Stimulated activated CD4-positive, alpha-beta T cell treated with anti-CD3 and anti-CD28 coated beads, Interleukin-2, amount 100 ng/mL, for 4 hours (primary cell): ENCODE data around the gene ORC5.
"Not testable (repeated sequence)": the region's sequence is repeated elsewhere in the genome, so short reads cannot be mapped to it uniquely, and the experiment has no call there.

ENCODE experiments used
- DNase-seq: peaks from one replicate; pipeline ENCODE4 v3.0.0-alpha.2; 2020; ENCODE audit warnings: low read depth

ORC5 gene

GRCh38 chr7:104185346-104185745 is 22.5 kb downstream of the ORC5 start:
- DNase-seq = no peak

DNA sequence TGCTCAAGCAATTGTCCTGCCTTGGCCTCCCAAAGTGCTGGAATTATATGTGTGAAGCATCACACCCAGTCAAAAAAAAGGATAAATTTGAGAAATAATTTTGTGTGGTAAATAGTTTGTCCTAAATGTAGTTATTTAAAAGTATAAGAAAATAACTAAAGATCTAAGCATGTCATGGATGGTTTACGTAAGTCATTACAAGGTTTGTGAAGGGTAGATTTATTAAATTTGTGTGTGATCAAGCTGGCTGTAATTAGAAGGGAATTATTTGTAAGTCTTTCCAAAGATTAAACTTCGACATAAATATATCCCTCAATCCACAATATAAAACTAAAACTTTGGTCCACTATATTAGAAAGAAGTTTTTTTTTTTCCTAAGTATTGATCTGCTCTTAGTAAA is 28.6 kb downstream of the ORC5 start:
- DNase-seq = no peak

DNA sequence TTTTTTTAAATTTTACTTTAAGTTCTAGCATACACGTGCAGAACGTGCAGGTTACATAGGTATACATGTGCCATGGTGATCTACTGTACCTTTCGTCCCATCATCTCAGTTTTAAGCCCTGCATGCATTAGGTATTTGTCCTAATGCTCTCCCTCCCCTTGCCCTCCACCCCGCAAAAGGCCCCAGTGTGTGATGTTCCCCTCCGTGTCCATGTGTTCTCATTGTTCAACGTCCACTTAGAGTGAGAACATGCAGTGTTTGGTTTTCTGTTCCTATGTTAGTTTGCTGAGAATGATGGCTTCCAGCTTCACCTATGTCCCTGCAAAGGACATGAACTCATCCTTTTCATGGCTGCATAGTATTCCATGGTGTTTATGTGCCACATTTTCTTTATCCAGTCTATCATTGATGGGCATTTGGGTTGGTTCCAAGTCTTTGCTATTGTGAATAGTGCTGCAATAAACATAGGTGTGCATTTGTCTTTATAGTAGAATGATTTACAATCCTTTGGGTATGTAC is 30.2 kb downstream of the ORC5 start:
- not testable (repeated sequence) for DNase-seq

DNA sequence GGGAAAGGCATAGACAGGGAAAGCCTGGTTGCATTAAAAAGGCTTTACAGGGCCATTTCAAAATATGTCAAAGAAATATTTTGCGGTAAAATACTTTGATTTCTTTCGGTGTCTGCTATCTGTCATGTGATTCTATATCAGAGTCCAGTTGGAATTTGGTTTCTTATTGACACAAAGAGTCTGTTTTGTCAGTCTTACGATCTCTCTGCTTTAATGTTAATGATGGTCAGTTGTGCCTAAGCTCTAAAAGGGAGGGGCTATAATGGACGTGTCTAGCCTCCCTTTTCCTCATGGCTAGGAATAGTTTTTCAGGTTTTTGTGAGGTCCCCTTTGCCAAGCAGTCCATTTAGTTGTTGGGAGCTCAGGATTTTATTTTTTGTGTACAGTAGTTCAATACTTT is 31.5 kb downstream of the ORC5 start:
- no peak for DNase-seq

- no peak for DNase-seq
Measured at GRCh38 chr7:104175361-104175984, 32.3 kb downstream of the ORC5 start.

DNA sequence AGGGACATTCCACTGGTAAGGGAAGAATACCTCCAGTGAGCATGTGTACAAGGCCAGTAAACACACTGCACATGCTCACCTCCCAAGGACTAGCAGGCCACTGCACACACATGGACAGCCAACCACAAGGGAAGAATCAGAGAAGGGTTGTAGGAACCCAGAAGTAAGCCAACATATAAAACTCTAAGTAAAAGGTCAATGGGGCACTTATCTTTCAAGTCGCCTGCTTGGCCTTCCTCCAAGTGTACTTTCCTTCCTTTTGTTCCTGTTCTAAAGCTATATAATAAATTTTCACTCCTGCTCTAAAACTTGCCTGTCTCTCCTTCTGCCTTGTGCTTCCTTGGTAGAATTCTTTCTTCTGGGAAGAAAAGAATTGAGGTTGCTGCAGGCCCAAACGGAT is 33.0 kb downstream of the ORC5 start:
- DNase-seq = no peak

DNA sequence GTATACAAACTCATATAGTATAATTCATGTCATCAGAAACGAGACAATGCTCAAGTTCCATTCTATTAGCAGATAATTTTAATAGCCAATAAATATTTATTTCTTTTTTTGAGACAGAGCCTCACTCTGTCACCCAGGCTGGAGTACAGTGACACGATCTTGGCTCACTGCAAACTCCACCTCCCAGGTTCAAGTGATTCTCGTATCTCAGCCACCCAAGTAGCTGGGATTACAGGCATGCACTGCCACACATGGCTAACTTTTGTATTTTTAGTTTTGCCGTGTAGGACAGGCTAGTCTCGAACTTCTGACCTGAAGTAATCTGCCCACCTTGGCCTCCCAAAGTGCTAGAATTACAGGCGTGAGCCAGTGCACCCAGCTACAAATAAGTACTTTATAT is 45.7 kb downstream of the ORC5 start:
- no peak for DNase-seq

DNA sequence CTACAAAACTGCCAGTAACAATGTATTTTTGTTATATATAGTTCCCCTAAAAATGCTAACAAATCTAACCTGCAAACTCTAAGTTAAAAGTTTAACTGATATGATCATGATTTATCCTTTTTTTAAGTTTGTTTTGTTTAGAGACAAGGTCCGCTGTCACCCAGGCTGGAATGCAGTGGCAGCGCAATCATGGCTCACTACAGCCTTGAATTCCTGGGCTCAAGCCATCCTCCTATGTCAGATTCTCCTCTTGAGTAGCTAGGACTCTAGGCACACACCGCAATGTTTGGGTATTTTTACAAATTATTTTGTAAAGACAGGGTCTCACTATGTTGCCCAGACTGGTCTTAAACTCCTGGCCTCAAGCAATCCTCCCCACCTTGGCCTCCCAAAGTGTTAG is 46.6 kb downstream of the ORC5 start:
- no peak for DNase-seq

DNA sequence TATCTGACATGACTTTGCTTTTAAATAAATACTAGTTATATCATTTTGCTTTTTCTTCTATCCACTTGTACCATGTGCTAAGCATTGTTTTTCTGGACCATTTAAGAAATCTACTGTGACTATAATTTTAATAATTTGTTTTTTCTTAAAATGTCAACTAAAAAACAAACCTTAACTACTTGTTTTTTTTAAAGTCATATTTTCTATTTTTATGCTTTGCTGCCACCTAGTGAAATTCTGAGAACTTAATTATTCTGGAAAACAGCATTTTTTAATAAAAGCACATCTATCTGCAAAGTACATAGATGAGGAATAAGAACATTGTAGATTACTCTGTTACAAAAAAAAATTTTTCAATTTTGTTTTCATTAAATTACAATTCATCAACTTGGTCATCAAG is 47.4 kb downstream of the ORC5 start:
- DNase-seq = no peak

- no peak for DNase-seq
Measured at GRCh38 chr7:104156842-104157277, 51.0 kb downstream of the ORC5 start.

- DNase-seq = no peak
Measured at GRCh38 chr7:104153287-104153686, 54.5 kb downstream of the ORC5 start.

GRCh38 chr7:104152468-104152867 is 55.3 kb downstream of the ORC5 start:
- no peak for DNase-seq

DNA sequence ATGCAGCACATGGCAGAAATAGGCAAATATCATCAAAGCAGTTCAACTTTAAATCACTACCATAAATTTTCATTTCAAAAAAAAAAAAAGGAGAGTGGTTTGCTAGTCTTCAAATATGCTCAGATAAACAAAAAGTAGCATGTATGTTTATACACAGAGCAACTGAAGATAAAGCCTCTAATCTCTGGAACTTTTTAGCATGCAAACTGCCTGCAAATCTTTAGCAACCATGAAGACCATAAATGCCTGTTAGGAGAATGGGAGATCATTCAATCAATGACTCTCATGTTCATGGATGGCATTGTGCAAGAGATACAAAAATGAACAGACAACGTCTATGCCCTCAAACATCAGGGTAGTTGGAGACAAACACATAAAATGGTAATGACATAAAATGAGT is 57.3 kb downstream of the ORC5 start:
- DNase-seq = no peak

GRCh38 chr7:104149822-104150221 is 58.0 kb downstream of the ORC5 start:
- no peak for DNase-seq

DNA sequence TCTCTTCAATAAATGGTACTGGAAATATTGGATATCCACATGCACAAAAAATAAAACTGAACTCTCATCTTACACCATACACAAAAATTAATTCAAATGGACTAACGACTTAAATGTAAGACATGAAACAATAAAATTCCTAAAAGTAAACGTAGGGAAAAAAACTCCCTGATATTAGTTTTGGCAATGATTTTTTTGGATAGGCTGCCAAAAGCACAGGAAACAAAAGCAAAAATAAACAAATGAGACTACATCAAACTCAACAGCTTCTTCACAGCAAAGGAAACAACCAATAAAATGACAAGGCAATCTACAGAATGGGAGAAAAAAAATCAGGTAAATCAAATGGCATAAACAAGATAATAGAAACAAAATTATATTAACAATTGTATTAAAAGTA is 65.7 kb downstream of the ORC5 start:
- no peak for DNase-seq

DNA sequence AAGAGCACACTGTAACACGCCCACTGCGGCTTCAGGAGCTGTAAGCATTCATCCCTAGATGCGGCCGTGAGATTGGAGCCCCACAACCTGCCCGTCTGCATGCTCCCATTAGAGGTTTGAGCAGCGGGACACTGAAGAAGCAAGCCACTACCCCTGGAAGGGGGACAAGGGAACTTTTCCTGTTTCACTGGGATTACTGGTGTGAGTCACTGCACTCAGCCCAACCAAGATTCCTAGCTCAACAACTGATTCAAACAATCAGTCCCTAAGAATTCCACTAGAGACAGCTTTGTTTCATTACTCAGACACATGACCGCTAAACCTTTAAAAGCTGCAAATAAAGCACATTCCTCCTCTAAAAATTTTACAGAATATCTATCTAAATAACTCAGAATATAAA is 69.8 kb downstream of the ORC5 start:
- no peak for DNase-seq

DNA sequence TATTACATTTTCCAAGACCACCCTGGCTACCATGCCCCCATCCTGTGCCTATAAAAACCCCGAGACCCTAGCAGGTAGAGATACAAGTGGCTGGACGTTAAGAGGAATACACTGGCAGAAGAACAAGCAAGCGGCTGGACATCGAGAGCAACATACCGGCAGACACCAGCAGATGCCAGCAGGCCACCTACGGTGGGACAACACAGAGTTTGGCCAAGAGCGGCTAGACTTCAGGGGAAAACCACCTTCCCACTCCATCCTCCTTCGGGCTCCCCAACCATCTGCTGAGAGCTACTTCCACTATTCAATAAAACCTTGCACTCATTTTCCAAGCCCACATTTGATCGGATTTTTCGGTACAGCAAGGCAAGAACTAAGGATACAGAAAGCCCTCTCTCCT is 70.3 kb downstream of the ORC5 start:
- no peak for DNase-seq

- DNase-seq = no peak
Measured at GRCh38 chr7:104136981-104137380, 70.8 kb downstream of the ORC5 start.

DNA sequence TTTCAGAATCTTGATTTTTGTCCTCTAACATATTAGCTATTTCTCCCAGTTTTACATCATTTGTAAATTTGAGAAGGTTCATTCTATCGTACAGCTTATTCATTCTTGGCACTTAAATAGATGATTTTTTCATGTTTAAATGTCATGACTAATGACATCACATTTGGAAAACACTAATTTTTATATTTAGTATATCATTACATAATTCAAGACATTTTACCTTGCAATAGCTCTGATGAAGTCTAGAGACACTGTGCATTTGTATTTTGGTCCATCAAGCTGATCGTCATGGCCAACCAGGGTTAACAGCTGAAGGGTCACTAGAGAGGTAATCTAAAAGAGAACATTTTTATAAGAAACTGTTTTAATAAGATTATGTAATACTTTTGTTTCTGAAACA is 71.3 kb downstream of the ORC5 start:
- no peak for DNase-seq

DNA sequence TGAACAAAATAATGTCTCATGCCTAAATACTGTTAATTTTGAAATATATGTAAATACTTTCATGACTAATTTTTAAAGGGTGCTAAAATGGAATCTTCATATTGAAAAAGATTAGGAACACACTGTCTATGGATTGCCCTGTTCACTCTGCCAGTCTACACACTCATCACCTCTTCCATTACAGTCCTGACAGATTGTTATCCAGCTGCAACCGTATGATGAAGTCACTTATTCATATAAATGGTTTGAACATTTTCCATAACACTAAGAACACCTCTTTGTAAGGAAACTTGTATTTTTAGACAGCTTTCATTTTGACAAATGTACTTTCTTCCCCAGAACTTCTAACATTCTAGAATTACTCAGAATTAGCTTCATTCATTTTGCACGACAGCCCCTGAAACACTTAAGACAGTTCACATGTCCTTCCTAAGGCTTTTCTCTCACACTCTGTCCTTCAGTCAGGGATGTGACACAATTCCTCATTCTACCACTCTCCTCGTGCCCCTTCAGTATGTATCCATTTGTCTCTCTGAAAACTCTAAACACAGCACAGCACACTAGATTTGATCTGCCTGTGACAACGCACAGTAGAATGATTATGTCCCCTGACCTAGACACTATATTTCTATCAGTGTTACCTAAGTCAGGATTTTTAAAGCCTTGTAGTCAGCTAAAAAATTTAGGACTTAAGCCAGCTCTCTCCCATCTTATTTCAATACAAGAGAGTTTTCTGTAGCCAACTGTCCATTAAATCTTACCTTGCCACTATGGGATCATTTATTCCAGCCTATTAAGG is 71.9 kb downstream of the ORC5 start:
- no peak for DNase-seq

- DNase-seq = no peak
Measured at GRCh38 chr7:104133238-104133637, 74.6 kb downstream of the ORC5 start.

GRCh38 chr7:104130726-104131125 is 77.1 kb downstream of the ORC5 start:
- DNase-seq = no peak

DNA sequence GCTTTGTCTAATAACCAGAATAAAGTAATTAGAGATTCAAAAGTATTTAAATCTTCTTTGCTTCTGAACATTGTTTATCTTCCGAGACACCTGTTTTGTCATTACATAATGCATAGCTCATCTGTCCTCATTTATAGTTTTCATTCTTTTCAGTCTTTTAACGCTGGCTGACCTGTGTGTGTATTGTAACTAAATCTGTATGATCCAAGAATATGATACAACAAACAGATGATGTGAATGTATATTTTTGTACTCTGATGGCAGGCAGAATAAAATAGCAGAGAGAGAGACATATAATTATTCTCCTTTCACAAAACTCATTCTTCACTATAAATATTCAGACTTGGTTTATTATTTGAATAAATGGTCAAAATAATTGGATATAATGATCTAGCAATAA is 80.6 kb downstream of the ORC5 start:
- no peak for DNase-seq

GRCh38 chr7:104126411-104126841 is 81.4 kb downstream of the ORC5 start:
- DNase-seq = no peak
